ENCODE measurements around the gene PTX3. TPM values are rescaled to one million over a fixed set of nuclear protein-coding genes. Genes with fewer than 3 reads are reported as not detected.

PTX3 gene
- total and polyA plus RNA-seq, 2 of the 13 experiments (the other 11 are each of a cell fraction or from before 2014, with no cell fraction given) = not detected

- TF ChIP-seq ZHX2 (IDR thresholded peaks at IDR 0.05; ENCODE audit: low read depth) (no peak), ZHX2 (CRISPR knock-in tag; IDR thresholded peaks at IDR 0.05; ENCODE audit: borderline replicate concordance) (no peak), MIER3 (CRISPR knock-in tag; IDR thresholded peaks at IDR 0.05; ENCODE audit: borderline replicate concordance) (no peak), ZNF274 (CRISPR knock-in tag; IDR thresholded peaks at IDR 0.05) (no peak), ZNF619 (CRISPR knock-in tag; IDR thresholded peaks at IDR 0.05) (no peak), JDP2 (CRISPR knock-in tag; IDR thresholded peaks at IDR 0.05; ENCODE audit: borderline replicate concordance) (no peak), PRDM15 (CRISPR knock-in tag; IDR thresholded peaks at IDR 0.05) (no peak), ZSCAN22 (CRISPR knock-in tag; IDR thresholded peaks at IDR 0.05) (no peak), JARID2 (CRISPR knock-in tag; IDR thresholded peaks at IDR 0.05; ENCODE audit: insufficient replicate concordance) (no peak), ZNF878 (CRISPR knock-in tag; IDR thresholded peaks at IDR 0.05) (no peak), HNRNPH1 (optimal IDR thresholded peaks at IDR 0.05; ENCODE audit: low read depth, low read length) (no peak), TMF1 (CRISPR knock-in tag; IDR thresholded peaks at IDR 0.05; ENCODE audit: low read depth) (no peak), ZNF143 (CRISPR knock-in tag; IDR thresholded peaks at IDR 0.05) (no peak), ZNF557 (CRISPR knock-in tag; IDR thresholded peaks at IDR 0.05) (no peak), TBL1XR1 (IDR thresholded peaks at IDR 0.05; ENCODE audit: borderline replicate concordance, low read length, partially characterized antibody) (no peak), STAG1 (CRISPR knock-in tag; IDR thresholded peaks at IDR 0.05) (no peak)
These were observed 27.1 kb upstream of the PTX3 start (continued) for GRCh38 chr3:157409516-157409915.
